B cell (primary cell): ENCODE results near the gene OSTC. TPM values are rescaled to one million over a fixed set of nuclear protein-coding genes. Genes with fewer than 3 reads are reported as not detected.

Experiments used
- ATAC-seq: fragments of 200-7000 bp; cut with Tn5 transposase; one replicate; pipeline ENCODE4 v1.10.0; 2021; ENCODE audit warnings: low read depth, mild to moderate bottlenecking, moderate number of reproducible peaks, moderate library complexity
- CTCF ChIA-PET: fragments of 350-600 bp; sonication (Branson Sonifier 250); formaldehyde crosslinking; loops from one replicate; lab custom pipeline; 2021; ENCODE audit warnings: antibody characterized with exemption, inconsistent platforms; lab: Charles Lee
- POLR2A ChIA-PET: fragments of 350-600 bp; sonication (Branson Sonifier 250); formaldehyde crosslinking; loops from one replicate; lab custom pipeline; 2021; ENCODE audit warnings: antibody characterized with exemption; lab: Charles Lee
- DNase-seq: peaks from one replicate; pipeline ENCODE4 v3.0.0; 2013
- H2AFZ ChIP-seq: 2 replicates; pipeline ENCODE4 v1.6.1; 2012; ENCODE audit warnings: mild to moderate bottlenecking, low read depth, low read length; ENCODE audit not compliant: insufficient read depth, poor library complexity, severe bottlenecking
- H3K27ac ChIP-seq, 2 donors: 1 replicate in 1 of 2; 2 replicates in 1 of 2; pipeline ENCODE4 v1.5.1; 2012 to 2013; ENCODE audit warnings: low read length in 2 of 2, mild to moderate bottlenecking in 2 of 2, moderate library complexity in 1 of 2
- H3K27me3 ChIP-seq, 4 experiments: fragments of 200-600 bp in 1 of 4; sonication (generic) in 1 of 4; replicated peaks in 1 of 4; 1 replicate in 2 of 4; 2 replicates in 2 of 4; pipeline versions ENCODE4 v1.6.1 to v1.7.0; 2013 to 2016; ENCODE audit warnings: low read length in 3 of 4, mild to moderate bottlenecking in 2 of 4, mixed read lengths in 1 of 4, moderate library complexity in 1 of 4; ENCODE audit not compliant: insufficient read depth in 4 of 4, control insufficient read depth in 3 of 4; ENCODE audit errors: control extremely low read depth in 1 of 4
- H3K36me3 ChIP-seq, 2 experiments: replicated peaks in 1 of 2; 1 replicate in 1 of 2; 2 replicates in 1 of 2; pipeline versions ENCODE4 v1.6.1 to v1.7.1; 2013; ENCODE audit warnings: low read length in 1 of 2; ENCODE audit not compliant: insufficient read depth in 2 of 2, control insufficient read depth in 1 of 2; ENCODE audit errors: control extremely low read depth in 1 of 2, extremely low read depth in 1 of 2
- H3K4me1 ChIP-seq, 2 donors: fragments of 200-600 bp in 1 of 2; sonication (generic) in 1 of 2; 1 replicate in 1 of 2; 2 replicates in 1 of 2; pipeline versions ENCODE4 v1.5.1 to v1.6.1; 2013 to 2017; ENCODE audit warnings: low read length in 2 of 2; ENCODE audit not compliant: control insufficient read depth in 2 of 2, insufficient read depth in 2 of 2
- H3K4me2 ChIP-seq: replicated peaks from 2 replicates; pipeline ENCODE3; 2012; ENCODE audit warnings: mild to moderate bottlenecking, low read depth, low read length; ENCODE audit not compliant: poor library complexity, severe bottlenecking
- H3K4me3 ChIP-seq, 5 experiments: fragments of 200-600 bp in 1 of 5; sonication (generic) in 1 of 5; 1 replicate in 3 of 5; 2 replicates in 2 of 5; pipeline versions ENCODE4 v1.5.1 to v1.7.0; 2011 to 2016; ENCODE audit warnings: low read length in 4 of 5, mild to moderate bottlenecking in 4 of 5, low read depth in 2 of 5, control low read depth in 1 of 5, moderate library complexity in 1 of 5; ENCODE audit not compliant: insufficient read depth in 1 of 5; ENCODE audit errors: control extremely low read depth in 1 of 5, extremely low read depth in 1 of 5
- H3K79me2 ChIP-seq: fragments of 200-600 bp; sonication (generic); one replicate; pipeline ENCODE4 v1.6.0; 2016; ENCODE audit warnings: low read length; ENCODE audit not compliant: control insufficient read depth, insufficient read depth
- H3K9ac ChIP-seq: fragments of 200-600 bp; sonication (generic); 2 replicates; pipeline ENCODE4 v1.6.1; 2017; ENCODE audit warnings: mild to moderate bottlenecking, low read length, moderate library complexity
- H3K9me3 ChIP-seq, 3 donors: one replicate each; pipeline versions ENCODE4 v1.6.1 to v1.7.1; 2013; ENCODE audit warnings: low read length in 2 of 3; ENCODE audit not compliant: control insufficient read depth in 2 of 3, insufficient read depth in 1 of 3; ENCODE audit errors: control extremely low read depth in 1 of 3
- H4K20me1 ChIP-seq: 2 replicates; pipeline ENCODE4 v1.6.0; 2012; ENCODE audit warnings: mild to moderate bottlenecking, low read length; ENCODE audit not compliant: insufficient read depth, control insufficient read depth, poor library complexity, severe bottlenecking
- H3K27ac Mint-ChIP-seq: one replicate; pipeline ENCODE4 v1.8.0; 2021; ENCODE audit warnings: mixed read lengths
- H3K27me3 Mint-ChIP-seq: one replicate; pipeline ENCODE4 v1.8.0; 2021; ENCODE audit warnings: mixed read lengths
- H3K4me1 Mint-ChIP-seq: one replicate; pipeline ENCODE4 v1.8.0; 2021; ENCODE audit warnings: mixed read lengths
- H3K4me3 Mint-ChIP-seq: one replicate; pipeline ENCODE4 v1.8.0; 2021; ENCODE audit warnings: mixed read lengths
- H3K9me3 Mint-ChIP-seq: one replicate; pipeline ENCODE4 v1.8.0; 2022; ENCODE audit warnings: mixed read lengths; ENCODE audit not compliant: insufficient read depth
- CTCF ChIP-seq: fragments of 200-600 bp; IDR thresholded peaks from one replicate; pipeline ENCODE4 v1.8.0; 2022; ENCODE audit warnings: antibody characterized with exemption, mild to moderate bottlenecking
- EZH2 ChIP-seq: IDR thresholded peaks from 2 replicates; pipeline ENCODE4 v1.6.1; 2012; ENCODE audit warnings: borderline replicate concordance, low read depth, mild to moderate bottlenecking, moderate library complexity, low read length; ENCODE audit not compliant: insufficient read depth, poor library complexity, severe bottlenecking
- WGBS: methylation state at CpG from one replicate; pipeline ENCODE4 v1.1.5; 2013; ENCODE audit warnings: missing lambda C conversion rate; ENCODE audit not compliant: insufficient coverage; 5-methylcytosine and 5-hydroxymethylcytosine counted together
- intact Hi-C: fragments of 100-400 bp; cut with micrococcal nuclease; formaldehyde crosslinking; loops from one replicate; pipeline ENCODE4 v1.10.0; 2022
- polyA plus RNA-seq: library from polyadenylated mRNA; depleted of rRNA; stranded (reverse); fragments of >200 nt; gene quantifications from 2 replicates; pipeline ENCODE4 v1.2.3, GENCODE V29; 2012
- total RNA-seq, 2 donors: library from RNA; stranded (reverse); fragments of 120-200 nt in 1 of 2; gene quantifications; 1 replicate in 1 of 2; 2 replicates in 1 of 2; pipeline versions ENCODE4 v1.2.3 to v1.2.4, GENCODE V29; 2013 to 2022

The OSTC gene
- total and polyA plus RNA-seq, 2 donors (not counting 1 experiment from before 2014, with no cell fraction given): 33.3 to 38.9 TPM

GRCh38 chr4:108636246-108636645 is 14.2 kb upstream of the OSTC start:
- ChIA-PET POLR2A (no interaction called here), CTCF (no interaction called here)
- TF ChIP-seq EZH2: no peak
- no peak for TF ChIP-seq CTCF
- Histone ChIP-seq H4K20me1 (no peaks in the 10 kb centered on the region), H3K79me2 (no peaks in the 10 kb centered on the region), H3K9me3 (no peaks in the 10 kb centered on the region), H3K27me3 (no peaks in the 10 kb centered on the region), H2AFZ (no peak overlapping the region), H3K36me3 (peaks cover 0 to 36% of the 10 kb centered on the region in 2 experiments), H3K4me1 (no peaks in the 10 kb centered on the region), H3K9ac (no peak overlapping the region), H3K27ac (no peak overlapping the region), H3K4me3 (no peak overlapping the region), H3K4me2 (no peak overlapping the region)
- ATAC-seq: no peak
- Mint-ChIP-seq H3K4me1 (no peaks in the 10 kb centered on the region), H3K27me3 (no peaks in the 10 kb centered on the region), H3K27ac (no peak overlapping the region), H3K4me3 (no peak overlapping the region), H3K9me3 (no peaks in the 10 kb centered on the region)
- no CpG with 5 or more reads among the region's 1 CpG for WGBS
- DNase-seq: no peak
- intact Hi-C loops: no loop called here

GRCh38 chr4:108637856-108638255 is 12.5 kb upstream of the OSTC start:
- intact Hi-C loops: no loop called here
- Mint-ChIP-seq H3K4me1 (no peaks in the 10 kb centered on the region), H3K4me3 (no peak overlapping the region), H3K27me3 (no peaks in the 10 kb centered on the region), H3K9me3 (no peaks in the 10 kb centered on the region), H3K27ac (no peak overlapping the region)
- Histone ChIP-seq H2AFZ (no peak overlapping the region), H3K4me3 (no peak overlapping the region), H4K20me1 (no peaks in the 10 kb centered on the region), H3K9me3 (no peaks in the 10 kb centered on the region), H3K27ac (no peak overlapping the region), H3K4me2 (no peak overlapping the region), H3K27me3 (no peaks in the 10 kb centered on the region), H3K9ac (no peak overlapping the region), H3K79me2 (no peaks in the 10 kb centered on the region), H3K36me3 (peaks cover 0 to 22% of the 10 kb centered on the region in 2 experiments), H3K4me1 (no peaks in the 10 kb centered on the region)
- WGBS: no CpG with 5 or more reads among the region's 2 CpGs
- DNase-seq (no peak), ATAC-seq (no peak)
- CTCF ChIA-PET: no interaction called here
- POLR2A ChIA-PET: no interaction called here
- TF ChIP-seq CTCF (no peak), EZH2 (no peak)
